ENCODE results near the gene PRKN.

Gene PRKN

GRCh38 chr6:161976553-161976952 is 751.0 kb downstream of the PRKN start:
- no peak for DNase-seq (ENCODE audit: low read depth in 1 of 2, low spot score in 1 of 2)
- H3K27ac ChIP-seq (replicated peaks) = no peak overlapping the region
- H3K4me3 ChIP-seq (replicated peaks; ENCODE audit: insufficient read depth, low read length) = no peak overlapping the region
- TF ChIP-seq POLR2AphosphoS5 (IDR thresholded peaks at IDR 0.05; ENCODE audit: low read depth) = no peak
- TF ChIP-seq CTCF (IDR thresholded peaks at IDR 0.05; ENCODE audit: insufficient read depth, low read length) = no peak
- no peak for TF ChIP-seq GABPA (IDR thresholded peaks at IDR 0.05; ENCODE audit: low read depth)
- no peak for TF ChIP-seq REST (IDR thresholded peaks at IDR 0.05; ENCODE audit: insufficient replicate concordance, low read depth)
- H3K27me3 ChIP-seq (ENCODE audit: insufficient read depth, poor library complexity, severe bottlenecking) = no peaks in the 10 kb centered on the region

GRCh38 chr6:161973064-161973463 is 754.5 kb downstream of the PRKN start:
- TF ChIP-seq GABPA (IDR thresholded peaks at IDR 0.05; ENCODE audit: low read depth) = no peak
- TF ChIP-seq REST (IDR thresholded peaks at IDR 0.05; ENCODE audit: insufficient replicate concordance, low read depth) = no peak
- TF ChIP-seq SPI1 (IDR thresholded peaks at IDR 0.05; ENCODE audit: borderline replicate concordance, low read depth) = no peak
- TF ChIP-seq CTCF (IDR thresholded peaks at IDR 0.05; ENCODE audit: insufficient read depth, low read length) = no peak
- TF ChIP-seq POLR2AphosphoS5 (IDR thresholded peaks at IDR 0.05; ENCODE audit: low read depth) = no peak
- Histone ChIP-seq H3K27ac (replicated peaks) (no peak overlapping the region), H3K4me3 (replicated peaks; ENCODE audit: insufficient read depth, low read length) (no peak overlapping the region), H3K27me3 (ENCODE audit: insufficient read depth, poor library complexity, severe bottlenecking) (no peaks in the 10 kb centered on the region)
- no peak for DNase-seq (ENCODE audit: low read depth in 1 of 2, low spot score in 1 of 2)

- no peak for TF ChIP-seq POLR2AphosphoS5 (IDR thresholded peaks at IDR 0.05; ENCODE audit: low read depth)
- TF ChIP-seq REST (IDR thresholded peaks at IDR 0.05; ENCODE audit: insufficient replicate concordance, low read depth) = no peak
- no peak for TF ChIP-seq SPI1 (IDR thresholded peaks at IDR 0.05; ENCODE audit: borderline replicate concordance, low read depth)
- H3K4me3 ChIP-seq (replicated peaks; ENCODE audit: insufficient read depth, low read length) = no peak overlapping the region
- no peak overlapping the region for H3K27ac ChIP-seq (replicated peaks)
- no peak for DNase-seq (ENCODE audit: low read depth in 1 of 2, low spot score in 1 of 2)
- H3K27me3 ChIP-seq (ENCODE audit: insufficient read depth, poor library complexity, severe bottlenecking) = no peaks in the 10 kb centered on the region
Measured at GRCh38 chr6:161971043-161971442, 756.5 kb downstream of the PRKN start.
